HG02588 (cell line): ENCODE measurements around the gene LRRC47.
A peak's percentile ranks its signal among the peaks of the same experiment; 100 is the strongest.

Experiments used
- ATAC-seq: cut with Tn5 transposase; IDR thresholded peaks from one replicate; pipeline ENCODE4 v1.9.1; 2021; ENCODE audit warnings: mild to moderate bottlenecking, moderate library complexity; ENCODE audit not compliant: unreplicated experiment

LRRC47 gene

DNA sequence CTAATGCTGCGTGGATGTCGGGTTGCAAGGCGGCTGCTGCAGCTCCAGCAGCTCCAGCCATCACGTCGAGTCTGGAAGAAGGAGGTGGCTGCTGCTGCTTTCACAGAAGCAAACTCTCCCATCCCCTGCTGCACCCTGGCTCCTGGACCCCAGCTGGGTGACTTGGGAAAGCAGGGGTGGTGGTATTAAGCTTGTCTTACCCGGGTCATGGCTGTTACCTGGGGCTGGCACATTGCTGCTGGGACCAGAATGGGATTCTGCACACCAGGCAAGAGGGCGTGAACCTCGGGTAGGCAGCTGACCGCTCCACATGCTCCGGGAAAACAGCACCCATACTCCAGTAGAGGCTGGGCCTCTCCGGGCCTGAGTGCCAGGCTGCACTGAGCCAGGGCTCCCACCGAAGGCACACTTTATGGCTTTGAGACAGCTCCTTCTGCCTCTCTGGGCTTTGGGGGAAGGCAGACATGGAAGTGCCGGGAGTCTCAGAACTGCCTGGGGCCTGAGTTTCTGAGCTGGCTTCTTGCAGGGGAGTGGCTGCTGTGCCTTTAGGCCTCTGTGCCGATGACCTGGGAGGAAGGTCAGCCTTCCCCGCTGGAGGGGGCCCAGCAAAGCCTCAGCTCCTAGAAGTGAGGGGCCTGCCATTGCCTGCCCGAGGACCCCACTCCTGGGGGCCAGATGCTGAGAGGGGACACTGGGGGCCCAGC, 22.6 kb downstream of the LRRC47 start:
- ATAC-seq, result no peak

DNA sequence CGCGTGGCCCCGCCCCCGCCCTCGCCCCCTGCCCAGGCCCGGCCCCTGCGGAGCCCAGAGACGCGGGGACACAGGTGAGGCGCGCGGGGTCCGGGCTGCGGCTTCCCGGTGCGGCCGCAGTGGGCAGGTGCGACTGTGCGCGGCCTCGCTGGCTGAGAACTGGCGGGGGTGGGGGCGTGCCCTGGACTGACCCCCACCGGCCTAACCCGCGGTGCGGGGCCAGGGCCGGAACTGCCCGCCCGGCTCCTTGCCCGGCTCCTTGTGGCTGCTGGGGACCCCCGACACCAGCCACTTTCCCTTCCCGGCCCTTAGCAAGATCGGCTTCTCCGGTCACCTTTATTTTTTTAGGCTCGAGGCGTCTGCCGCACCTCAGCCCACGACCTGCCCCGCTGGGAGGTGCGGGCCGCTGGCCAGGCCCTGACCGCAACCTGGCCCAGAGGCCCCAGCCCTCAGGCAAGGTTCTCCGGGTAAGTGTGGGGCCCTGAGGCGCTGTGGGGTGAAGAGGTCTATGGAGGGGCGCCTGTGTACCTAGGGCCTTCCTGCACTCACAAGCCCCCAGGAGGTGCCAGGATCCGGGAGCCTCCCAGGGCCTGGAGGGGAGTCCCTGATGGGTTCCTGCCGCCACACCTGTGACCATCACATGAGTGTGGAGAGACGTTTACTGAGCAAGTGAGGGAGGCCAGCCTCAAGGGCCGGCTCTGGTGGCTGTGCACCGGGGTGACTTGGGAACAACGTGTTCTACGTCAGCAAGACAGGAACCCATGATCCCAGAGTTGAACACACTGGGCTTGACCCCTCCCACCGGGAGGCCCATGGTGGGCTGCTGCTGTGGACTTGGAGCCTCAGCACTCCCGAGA, 23.4 kb downstream of the LRRC47 start, which contains the start of gene SMIM1:
SMIM1 (plus strand) TSS at position 35 of the 857 bp plus-strand sequence. CDS start 2,625 bp downstream, outside the sequence.
- peak; percentile 17 for ATAC-seq

DNA sequence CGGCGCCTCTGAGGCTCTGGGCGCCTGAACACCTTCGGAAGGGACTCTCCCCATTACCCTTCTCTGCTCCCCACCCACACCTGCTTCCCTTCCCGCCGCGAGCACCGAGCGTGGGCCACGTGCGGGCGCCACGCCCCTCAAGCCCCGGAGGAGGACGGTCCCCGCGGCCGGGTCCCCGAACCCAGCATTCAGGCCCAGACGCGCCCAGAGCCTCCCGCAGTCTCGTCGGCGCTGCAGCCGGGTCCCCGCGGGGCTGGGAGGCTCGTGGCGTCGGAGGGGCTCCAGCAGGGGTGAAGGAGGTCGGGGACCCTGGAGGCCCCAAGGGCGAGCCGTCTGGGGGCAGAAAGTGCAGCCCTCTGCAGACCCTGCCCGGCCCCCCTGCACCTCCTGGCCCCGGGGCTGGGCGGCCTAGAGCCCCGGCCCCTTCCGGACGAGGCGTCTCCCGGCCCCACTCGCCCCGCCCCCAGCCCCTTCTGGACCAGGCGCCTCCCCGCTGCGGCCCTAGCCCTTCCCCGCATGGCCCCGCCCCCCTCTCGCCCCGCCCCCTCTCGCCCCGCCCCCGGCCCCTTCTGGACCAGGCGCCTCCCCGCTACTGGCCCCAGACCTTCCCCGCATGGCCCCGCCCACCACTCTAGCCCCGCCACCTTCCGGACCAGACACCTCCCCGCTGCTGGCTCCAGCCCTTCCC, 24.1 kb downstream of the LRRC47 start:
- ATAC-seq, result peak; percentile 53

- ATAC-seq, result no peak
Observed at GRCh38 chr1:3771108-3772026, 24.9 kb downstream of the LRRC47 start.

DNA sequence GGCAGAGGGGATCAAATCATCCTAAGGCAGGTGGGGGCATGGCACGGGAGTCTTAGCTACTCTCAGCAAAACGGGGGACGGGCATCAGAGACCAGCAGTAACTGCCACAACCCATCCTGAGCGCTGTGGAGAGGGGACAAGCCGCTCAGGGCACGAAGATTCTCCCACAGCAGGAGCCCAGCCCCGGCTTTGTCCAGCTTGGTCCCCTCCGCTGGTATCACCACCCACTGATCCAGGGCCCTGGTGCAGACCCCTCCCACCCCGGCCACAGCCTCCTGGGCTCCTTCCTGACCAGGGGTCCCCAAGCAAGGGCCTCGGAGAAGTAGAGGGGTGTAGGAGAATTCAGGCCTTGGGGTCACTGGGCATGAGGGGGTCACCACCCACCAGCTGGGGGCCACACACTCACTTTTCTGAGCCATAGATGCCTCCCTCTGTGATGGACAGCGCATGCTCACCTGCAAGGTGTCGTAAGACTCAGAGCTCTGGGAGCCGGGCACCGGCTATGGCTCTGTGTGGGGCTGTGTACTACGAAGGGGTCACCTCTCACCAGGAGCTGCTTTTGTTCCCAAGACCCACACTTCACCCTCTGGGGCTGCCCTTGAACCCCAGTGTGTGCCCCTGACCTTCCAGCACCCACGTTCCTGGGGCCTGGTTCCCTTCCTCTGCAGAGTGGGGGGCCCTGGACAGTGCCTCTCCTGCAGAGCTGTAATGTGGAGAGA, 26.1 kb downstream of the LRRC47 start:
- no peak for ATAC-seq

- no peak for ATAC-seq
Observed at GRCh38 chr1:3768811-3769390, 27.4 kb downstream of the LRRC47 start.

- no peak for ATAC-seq
Observed at GRCh38 chr1:3767328-3767925, 28.9 kb downstream of the LRRC47 start.

DNA sequence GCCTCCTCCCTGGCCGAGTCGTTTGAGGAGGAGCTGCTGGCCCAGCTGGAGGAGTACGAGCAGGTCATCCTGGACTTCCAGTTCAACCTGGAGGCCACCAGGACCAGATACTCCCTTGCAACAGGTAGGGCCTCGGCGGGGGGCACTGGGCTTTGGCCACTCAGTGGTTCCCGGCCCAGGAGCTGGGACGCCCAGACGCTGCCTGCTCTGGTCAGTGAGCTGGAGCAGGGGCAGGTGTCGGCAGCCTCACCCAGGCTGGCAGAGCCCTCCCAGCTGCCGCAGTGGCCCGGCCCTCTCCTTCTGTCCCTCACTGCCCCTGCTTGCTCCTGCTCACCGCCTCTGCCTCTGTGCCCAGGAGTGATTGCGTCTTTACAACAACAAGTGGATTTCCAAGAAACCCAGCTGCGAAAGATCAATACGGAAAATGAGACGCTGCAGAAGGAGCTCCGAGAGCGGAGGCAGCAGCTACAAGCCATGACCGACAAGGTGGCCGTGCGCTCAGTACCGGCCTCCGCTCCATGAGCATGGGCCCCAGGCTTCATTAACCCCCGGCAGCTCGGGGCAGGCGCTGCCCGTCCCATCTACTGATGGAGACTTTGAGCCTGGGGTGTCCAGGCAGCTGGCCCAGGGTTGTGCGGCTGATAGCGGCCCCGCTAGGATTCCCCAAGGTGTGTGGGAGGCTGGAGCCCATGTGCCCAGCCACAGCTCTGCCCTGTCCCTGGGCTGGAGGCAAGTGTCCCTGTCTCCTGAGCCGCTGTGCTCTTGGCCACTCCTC, 32.8 kb downstream of the LRRC47 start:
- no peak for ATAC-seq

DNA sequence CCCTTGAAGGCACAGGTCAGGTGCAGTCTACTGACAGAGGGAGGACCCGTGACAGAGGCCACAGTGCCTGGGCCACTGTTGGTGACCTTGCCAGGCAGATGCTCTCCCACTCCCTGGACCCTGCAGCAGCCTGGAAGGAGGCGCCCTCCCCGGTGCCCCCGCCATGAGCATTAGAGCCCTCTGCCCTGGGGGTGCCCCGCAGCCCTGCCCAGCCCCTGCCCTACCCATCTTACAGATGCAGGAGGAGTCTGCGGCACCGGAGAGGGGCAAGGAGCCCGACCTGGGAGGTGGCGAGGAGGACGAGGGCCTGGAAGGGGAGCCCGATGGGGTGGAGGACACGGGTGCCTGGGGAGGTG, 33.4 kb downstream of the LRRC47 start:
- ATAC-seq, result no peak

- ATAC-seq, result no peak
Observed at GRCh38 chr1:3762151-3762872, 34.0 kb downstream of the LRRC47 start.

DNA sequence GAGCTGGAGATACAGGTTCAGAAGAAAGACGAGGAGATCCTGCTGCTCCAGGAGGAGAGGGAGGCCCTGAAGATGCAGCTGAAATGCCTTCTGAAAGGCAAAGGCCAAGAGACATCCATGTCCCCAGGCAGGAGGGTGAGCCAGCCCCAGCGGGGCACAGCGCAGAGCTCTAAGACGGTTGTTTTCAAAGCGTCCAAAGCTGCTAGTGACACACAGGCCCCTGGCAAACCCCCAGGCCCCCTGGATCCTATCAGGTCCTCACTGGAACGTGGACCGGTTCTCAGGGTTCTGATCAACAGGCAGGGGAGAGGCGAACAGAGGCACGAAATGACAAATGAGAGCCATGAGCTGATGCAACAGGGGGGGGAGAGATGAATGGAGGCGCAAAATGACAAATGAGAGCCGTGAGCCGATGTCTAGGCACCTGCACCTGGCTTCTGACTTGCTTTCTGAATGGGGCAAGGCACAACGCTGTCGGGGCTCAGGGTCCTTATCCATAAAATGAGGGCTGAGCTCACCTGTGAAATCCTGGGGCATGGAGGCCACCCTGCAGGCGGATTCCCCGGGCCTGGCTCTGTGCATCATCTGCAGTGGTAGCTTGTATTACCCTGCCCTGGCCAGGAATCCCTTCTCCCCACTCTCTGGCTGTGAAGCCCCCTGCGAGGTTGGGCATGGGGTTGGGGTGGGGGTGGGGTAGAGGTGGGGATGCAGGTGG, 34.8 kb downstream of the LRRC47 start:
- ATAC-seq, result no peak

GRCh38 chr1:3759796-3760195, 36.5 kb downstream of the LRRC47 start:
- no peak for ATAC-seq

- no peak for ATAC-seq
Observed at GRCh38 chr1:3759164-3759563, 37.1 kb downstream of the LRRC47 start.

DNA sequence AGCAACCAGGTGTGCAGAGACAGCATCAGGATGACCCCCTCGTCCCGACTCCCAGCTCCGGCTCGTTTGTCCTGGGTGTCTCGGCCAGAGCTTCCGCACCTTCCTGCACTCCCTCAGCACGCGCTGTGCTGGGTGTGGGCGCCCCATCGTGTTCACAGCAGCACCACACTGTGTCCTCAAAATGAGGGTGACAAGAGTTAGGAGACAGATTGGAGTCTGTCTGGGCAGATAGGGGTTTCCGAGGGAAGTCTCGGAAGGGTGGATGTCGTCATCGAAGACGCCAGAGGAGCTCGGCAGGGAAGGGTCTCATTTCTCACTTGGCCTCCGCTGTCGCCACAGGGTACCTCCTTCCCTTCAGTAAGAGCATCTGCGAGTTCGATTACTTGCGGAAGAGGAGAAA, 39.9 kb downstream of the LRRC47 start:
- ATAC-seq, result no peak

GRCh38 chr1:3753656-3754454, 42.4 kb downstream of the LRRC47 start:
- no peak for ATAC-seq

DNA sequence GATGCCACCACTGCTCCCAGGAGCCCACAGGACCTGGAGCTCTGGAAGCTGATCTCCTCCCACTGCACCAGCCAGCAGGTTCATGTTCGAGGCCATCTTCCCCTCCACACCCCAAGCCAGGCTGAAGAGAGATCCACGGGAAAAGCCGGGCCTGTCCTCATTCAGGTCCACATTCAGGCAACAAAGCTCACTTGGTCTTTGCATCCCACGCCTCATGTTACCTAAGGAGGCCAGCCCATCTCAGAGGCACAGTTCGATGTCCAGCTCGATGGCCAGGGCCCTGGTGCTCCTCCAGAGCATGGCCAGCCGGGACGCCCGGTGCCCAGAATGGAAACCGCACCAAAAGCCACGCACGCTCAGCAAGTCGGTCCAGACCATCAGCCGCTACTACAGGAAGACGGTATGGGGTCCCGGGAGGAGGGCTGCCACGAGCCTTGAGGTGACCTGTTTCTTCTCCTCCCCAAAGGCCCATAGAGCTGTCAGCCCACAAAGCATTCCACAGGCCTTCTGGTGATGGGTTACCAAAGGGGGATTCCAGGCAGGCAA, 43.8 kb downstream of the LRRC47 start, which contains the start of gene CCDC27:
CCDC27 (plus strand) TSS at position 51 of the 546 bp plus-strand sequence; CDS start at position 83, 32 bp downstream.
- ATAC-seq, result no peak
